ENCODE measurements around the gene PRDM8. TPM values are rescaled to one million over a fixed set of nuclear protein-coding genes. Genes with fewer than 3 reads are reported as not detected.

The PRDM8 gene
- total RNA-seq, 1 donor from 2014 or later: not detected

DNA sequence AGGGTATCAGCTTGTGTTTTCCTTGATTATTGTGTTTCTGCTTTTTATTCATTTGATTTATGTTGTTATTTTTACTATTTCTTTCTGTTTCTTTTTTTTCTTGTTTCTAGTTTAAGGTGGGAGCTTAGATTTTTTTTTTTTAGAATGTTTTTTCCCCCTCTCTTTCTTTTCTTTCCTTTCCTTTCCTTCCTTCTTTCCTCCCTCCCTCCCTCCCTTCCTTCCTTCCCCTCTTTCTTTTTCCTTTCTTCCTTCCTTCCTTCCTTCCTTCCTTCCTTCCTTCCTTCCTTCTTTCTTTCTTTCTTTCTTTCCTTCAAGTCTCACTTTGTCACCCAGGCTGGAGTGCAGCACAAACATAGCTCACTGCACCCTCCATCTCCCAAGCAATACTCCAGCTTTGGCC is 31.4 kb upstream of the PRDM8 start:
- Mint-ChIP-seq H3K9me3 (no peaks in the 10 kb centered on the region), H3K27ac (no peak overlapping the region), H3K27me3 (ENCODE audit: insufficient read depth, low read depth) (no peaks in the 10 kb centered on the region), H3K4me1 (no peaks in the 10 kb centered on the region), H3K4me3 (no peak overlapping the region), H3K36me3 (no peaks in the 10 kb centered on the region)
- H3K9me3 ChIP-seq (ENCODE audit: low read depth): no peaks in the 10 kb centered on the region
- no peak for TF ChIP-seq EZH2 (IDR thresholded peaks at IDR 0.05)
- TF ChIP-seq EZH2phosphoT487 (IDR thresholded peaks at IDR 0.05): no peak
- TF ChIP-seq, protein P1, sequence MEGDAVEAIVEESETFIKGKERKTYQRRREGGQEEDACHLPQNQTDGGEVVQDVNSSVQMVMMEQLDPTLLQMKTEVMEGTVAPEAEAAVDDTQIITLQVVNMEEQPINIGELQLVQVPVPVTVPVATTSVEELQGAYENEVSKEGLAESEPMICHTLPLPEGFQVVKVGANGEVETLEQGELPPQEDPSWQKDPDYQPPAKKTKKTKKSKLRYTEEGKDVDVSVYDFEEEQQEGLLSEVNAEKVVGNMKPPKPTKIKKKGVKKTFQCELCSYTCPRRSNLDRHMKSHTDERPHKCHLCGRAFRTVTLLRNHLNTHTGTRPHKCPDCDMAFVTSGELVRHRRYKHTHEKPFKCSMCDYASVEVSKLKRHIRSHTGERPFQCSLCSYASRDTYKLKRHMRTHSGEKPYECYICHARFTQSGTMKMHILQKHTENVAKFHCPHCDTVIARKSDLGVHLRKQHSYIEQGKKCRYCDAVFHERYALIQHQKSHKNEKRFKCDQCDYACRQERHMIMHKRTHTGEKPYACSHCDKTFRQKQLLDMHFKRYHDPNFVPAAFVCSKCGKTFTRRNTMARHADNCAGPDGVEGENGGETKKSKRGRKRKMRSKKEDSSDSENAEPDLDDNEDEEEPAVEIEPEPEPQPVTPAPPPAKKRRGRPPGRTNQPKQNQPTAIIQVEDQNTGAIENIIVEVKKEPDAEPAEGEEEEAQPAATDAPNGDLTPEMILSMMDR (IDR thresholded peaks at IDR 0.05): no peak
- no peak overlapping the region for H3K4me2 ChIP-seq
- H3K27ac ChIP-seq: no peak overlapping the region
- peaks cover 44% of the 10 kb centered on the region for H3K27me3 ChIP-seq
- H3K4me1 ChIP-seq: no peaks in the 10 kb centered on the region
- no peaks in the 10 kb centered on the region for H3F3A ChIP-seq (ENCODE audit: low read depth)
- H3K4me3 ChIP-seq: no peak overlapping the region
- no peaks in the 10 kb centered on the region for H4K20me1 ChIP-seq (ENCODE audit: low read depth)
- no peak overlapping the region for H3K9ac ChIP-seq
- no peaks in the 10 kb centered on the region for H3K36me3 ChIP-seq
- no peak for DNase-seq (ENCODE audit: low spot score)
- no peak overlapping the region for H2AFZ ChIP-seq (replicated peaks)
- H3K79me2 ChIP-seq (ENCODE audit: low read depth): no peaks in the 10 kb centered on the region

DNA sequence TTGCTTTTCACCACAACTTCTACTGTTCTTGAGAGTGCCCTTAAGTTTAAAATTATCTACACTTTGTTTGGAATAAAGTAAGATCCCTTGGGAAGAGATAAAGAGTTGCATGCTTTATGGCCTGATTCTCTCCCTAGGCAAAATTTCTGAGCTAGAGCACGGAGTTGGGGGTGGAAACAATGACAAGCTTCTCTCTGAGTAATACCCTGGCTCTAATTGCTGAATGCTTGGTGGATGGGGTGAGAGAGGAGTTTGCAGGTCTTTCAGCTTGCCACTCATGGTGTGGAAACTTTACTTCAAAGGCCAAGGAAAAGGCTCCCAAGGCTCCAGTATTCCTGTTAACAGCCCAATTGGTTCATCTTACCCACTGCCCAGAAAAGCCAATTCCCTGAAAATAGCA is 26.1 kb upstream of the PRDM8 start:
- peaks cover 6% of the 10 kb centered on the region for H3K4me1 ChIP-seq
- H3K9me3 ChIP-seq (ENCODE audit: low read depth): no peaks in the 10 kb centered on the region
- DNase-seq (ENCODE audit: low spot score): no peak
- no peak overlapping the region for H3K27ac ChIP-seq
- H3K4me2 ChIP-seq: no peak overlapping the region
- Mint-ChIP-seq H3K9me3 (no peaks in the 10 kb centered on the region), H3K36me3 (no peaks in the 10 kb centered on the region), H3K4me3 (no peak overlapping the region), H3K4me1 (no peaks in the 10 kb centered on the region), H3K27me3 (ENCODE audit: insufficient read depth, low read depth) (peaks cover 2% of the 10 kb centered on the region), H3K27ac (no peak overlapping the region)
- H4K20me1 ChIP-seq (ENCODE audit: low read depth): no peaks in the 10 kb centered on the region
- H3K27me3 ChIP-seq: peaks cover 23% of the 10 kb centered on the region
- H3K9ac ChIP-seq: no peak overlapping the region
- no peaks in the 10 kb centered on the region for H3F3A ChIP-seq (ENCODE audit: low read depth)
- TF ChIP-seq EZH2phosphoT487 (IDR thresholded peaks at IDR 0.05): no peak
- TF ChIP-seq, protein P1 (IDR thresholded peaks at IDR 0.05): no peak
- TF ChIP-seq EZH2 (IDR thresholded peaks at IDR 0.05): no peak
- H3K36me3 ChIP-seq: no peaks in the 10 kb centered on the region
- no peaks in the 10 kb centered on the region for H3K79me2 ChIP-seq (ENCODE audit: low read depth)
- H3K4me3 ChIP-seq: no peak overlapping the region
- H2AFZ ChIP-seq (replicated peaks): no peak overlapping the region

DNA sequence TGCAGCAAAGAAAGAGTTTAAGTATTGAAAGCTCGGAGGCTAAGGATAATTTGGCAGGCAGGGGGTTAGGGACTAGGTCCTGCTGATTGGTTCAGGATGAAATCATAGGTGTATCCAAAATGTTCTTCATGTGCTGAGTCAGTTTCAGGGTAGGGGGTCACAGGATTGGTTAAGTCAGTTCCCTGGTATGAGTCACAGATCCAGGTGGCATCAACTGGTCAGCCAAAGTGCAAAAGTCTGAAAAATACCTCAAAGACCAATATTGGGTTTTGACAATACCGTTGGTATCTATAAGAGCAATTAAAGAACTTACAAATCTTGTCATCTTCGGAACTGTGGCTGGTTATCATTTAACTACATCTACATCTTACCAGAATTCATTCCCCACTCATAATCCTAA is 25.6 kb upstream of the PRDM8 start:
- no peaks in the 10 kb centered on the region for H3K36me3 Mint-ChIP-seq

More for the DNA sequence above, 25.6 kb upstream of the PRDM8 start:
- no peak for DNase-seq (ENCODE audit: low spot score)
- H3K27me3 ChIP-seq: peaks cover 18% of the 10 kb centered on the region
- no peaks in the 10 kb centered on the region for H3K36me3 ChIP-seq
- Mint-ChIP-seq H3K4me3 (no peak overlapping the region), H3K27ac (no peak overlapping the region), H3K4me1 (no peaks in the 10 kb centered on the region), H3K27me3 (ENCODE audit: insufficient read depth, low read depth) (peaks cover 2% of the 10 kb centered on the region), H3K9me3 (no peaks in the 10 kb centered on the region)
- H4K20me1 ChIP-seq (ENCODE audit: low read depth): no peaks in the 10 kb centered on the region
- no peaks in the 10 kb centered on the region for H3K79me2 ChIP-seq (ENCODE audit: low read depth)
- no peaks in the 10 kb centered on the region for H3F3A ChIP-seq (ENCODE audit: low read depth)
- no peak overlapping the region for H3K4me3 ChIP-seq
- no peak for TF ChIP-seq EZH2 (IDR thresholded peaks at IDR 0.05)
- TF ChIP-seq EZH2phosphoT487 (IDR thresholded peaks at IDR 0.05): no peak
- TF ChIP-seq, protein P1 (IDR thresholded peaks at IDR 0.05): no peak
- H2AFZ ChIP-seq (replicated peaks): no peak overlapping the region
- no peak overlapping the region for H3K4me2 ChIP-seq
- no peak overlapping the region for H3K27ac ChIP-seq
- H3K4me1 ChIP-seq: peaks cover 6% of the 10 kb centered on the region
- H3K9ac ChIP-seq: no peak overlapping the region
- no peaks in the 10 kb centered on the region for H3K9me3 ChIP-seq (ENCODE audit: low read depth)

Data from neural progenitor cell (in vitro differentiated cells).